Body of pancreas (tissue), 4 donors: Measurements from ENCODE around the gene MED15.

ENCODE experiments used
- CTCF ChIP-seq, 7 experiments: fragments of 450-650 bp in 4 of 7; fragments of 200-600 bp in 3 of 7; sonication (generic) in 3 of 7; IDR thresholded peaks; one replicate each; pipeline ENCODE4 v1.5.1; 2016 to 2019; ENCODE audit warnings: antibody characterized with exemption in 7 of 7
- POLR2A ChIP-seq, 3 donors: fragments of 450-650 bp; IDR thresholded peaks; one replicate each; pipeline ENCODE4 v1.6.1; 2016; ENCODE audit warnings: antibody characterized with exemption in 3 of 3, mild to moderate bottlenecking in 2 of 3

DNA sequence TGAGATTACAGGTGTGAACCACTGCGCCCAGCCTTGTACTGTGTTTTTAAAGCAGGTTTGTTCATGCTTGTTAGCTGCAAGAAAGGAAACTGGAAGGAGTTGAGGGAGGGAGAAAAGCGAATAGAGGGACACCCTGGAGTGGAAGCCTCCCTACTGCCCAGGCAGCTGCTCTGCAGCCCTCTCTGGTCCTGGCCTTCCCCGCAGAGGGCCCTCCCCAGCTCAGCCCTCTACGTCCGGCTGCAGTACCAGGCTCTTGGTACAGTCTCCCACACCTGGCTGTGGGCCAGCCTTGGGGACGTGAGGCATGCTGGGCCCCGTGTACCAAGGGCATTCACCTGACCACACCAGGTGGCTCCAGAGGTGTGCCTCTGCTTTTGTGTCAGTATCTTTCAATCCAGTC is 70.8 kb downstream of the MED15 start:
- TF ChIP-seq CTCF (IDR thresholded peaks at IDR 0.05) (no peak), POLR2A (IDR thresholded peaks at IDR 0.05) (no peak)
